DMS153 treated with DMSO at 0.1 percent for 48 hours (cell line): ENCODE results near the gene BSCL2.
"Not testable (repeated sequence)": the region's sequence is repeated elsewhere in the genome, so short reads cannot be mapped to it uniquely, and the experiment has no call there.

Experiments used
- DNase-seq: peaks from one replicate; lab custom pipeline; 2025; ENCODE audit not compliant: unreplicated experiment; lab: John Stamatoyannopoulos, UW

The BSCL2 gene

DNA sequence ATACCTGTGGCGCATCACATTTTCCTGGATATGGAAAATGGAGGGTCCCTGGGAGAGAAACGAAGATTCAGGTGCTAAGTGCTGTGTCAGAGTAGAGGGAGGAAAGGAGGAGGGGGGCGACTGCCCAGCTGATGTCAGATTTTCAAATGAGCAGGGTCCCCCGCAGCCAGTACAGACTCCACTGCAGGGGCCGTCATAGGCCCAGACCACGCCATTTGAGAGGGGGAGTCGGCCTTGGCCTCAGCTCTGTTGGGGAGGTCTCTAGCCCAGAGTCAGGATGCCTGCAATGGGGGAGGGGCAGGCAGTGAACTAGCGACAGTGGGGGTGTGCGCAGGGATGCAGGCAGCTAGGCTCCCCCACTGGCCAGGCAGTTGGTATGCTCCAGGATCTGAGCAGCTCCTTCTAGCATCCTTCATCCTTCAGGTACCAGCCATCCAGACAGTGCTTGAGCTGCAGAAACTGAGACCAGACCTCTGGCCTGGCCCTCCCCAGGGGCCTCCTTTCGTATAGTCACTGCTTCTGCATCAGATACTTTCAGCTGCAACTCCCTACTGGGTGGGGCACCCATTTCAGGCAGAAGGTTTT is at the start of gene BSCL2, which contains the start of gene GNG3:
Gene BSCL2, minus strand, starts transcription at position 148 of the 585 bp plus-strand sequence. CDS start 229 bp downstream, outside the sequence.
Gene GNG3, plus strand, starts transcription at position 400 of the 585 bp plus-strand sequence. CDS start 620 bp downstream, outside the sequence.
- DNase-seq: peak; percentile 46

- no peak for DNase-seq
These were observed 47.9 kb upstream of the BSCL2 start for GRCh38 chr11:62755086-62755615.

GRCh38 chr11:62753736-62754603 is 46.7 kb upstream of the BSCL2 start, which contains the start of gene ZBTB3:
Gene ZBTB3, minus strand, starts transcription at chr11:62754160. Its CDS starts 496 bp downstream, at chr11:62753664.
- peak; percentile 99 for DNase-seq

DNA sequence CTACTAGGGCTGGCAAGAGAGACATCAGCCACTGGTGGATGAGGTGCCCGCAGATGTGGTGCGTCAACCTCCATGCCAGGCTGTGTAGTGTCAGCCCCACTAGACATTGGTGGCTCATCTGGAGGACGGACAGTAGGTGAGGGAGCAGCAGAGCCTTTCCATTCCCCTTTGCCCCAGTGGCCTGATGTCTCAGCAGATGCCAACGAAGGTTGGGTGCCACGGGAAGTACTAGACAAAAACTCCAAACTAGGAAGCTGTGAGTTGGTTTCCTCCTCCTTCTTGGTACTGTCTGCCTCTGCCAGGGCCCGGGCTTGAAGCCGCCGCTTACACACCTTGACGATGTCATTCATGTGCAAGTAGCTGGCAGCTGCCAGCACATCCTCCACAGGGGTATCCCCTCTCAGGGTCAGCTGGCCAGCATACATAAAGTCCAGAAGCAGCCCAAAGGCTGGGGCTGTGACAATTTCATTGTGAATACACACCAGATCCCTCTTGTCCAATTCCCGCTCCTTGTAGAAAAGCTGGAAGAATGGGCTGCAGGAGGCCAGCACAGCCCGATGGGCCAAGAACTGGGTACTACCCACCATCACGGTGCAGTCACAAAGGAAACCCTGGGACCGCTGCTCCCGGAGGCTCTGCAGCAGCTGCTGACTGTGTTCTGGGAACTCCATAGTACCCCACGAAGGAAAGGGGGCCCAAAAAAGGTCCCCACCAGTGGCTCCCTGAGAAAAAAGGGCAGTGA is 45.9 kb upstream of the BSCL2 start:
- DNase-seq: no peak

DNA sequence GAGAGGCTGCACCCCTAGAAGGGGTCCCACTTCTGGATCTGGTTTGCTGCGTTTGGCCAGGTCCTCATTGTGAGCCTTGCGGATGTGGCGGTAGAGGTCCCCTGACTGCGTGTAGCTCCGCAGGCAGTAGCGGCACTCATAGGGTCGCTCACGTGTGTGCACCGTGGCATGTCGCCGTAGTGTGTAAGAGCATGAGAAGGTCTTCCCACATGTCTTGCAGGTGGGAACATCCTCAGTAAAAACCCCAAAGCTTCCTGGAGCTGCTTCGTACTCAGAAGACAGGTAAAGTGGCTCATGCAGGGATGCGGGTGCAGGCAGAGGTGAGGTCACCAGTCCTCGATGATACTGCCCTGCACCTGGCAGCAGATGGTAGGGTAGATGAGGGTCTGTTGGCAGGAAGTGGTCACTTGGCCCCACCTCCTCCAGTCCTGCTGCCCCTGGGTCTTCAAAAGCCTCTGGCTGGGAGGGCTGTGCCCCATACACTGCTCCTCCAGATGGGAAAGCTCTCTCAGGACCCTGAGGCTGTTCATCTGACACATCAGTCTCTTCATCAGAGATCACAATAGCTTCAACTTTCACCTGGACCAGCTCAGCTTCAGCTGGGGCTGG is 45.1 kb upstream of the BSCL2 start:
- DNase-seq: no peak

DNA sequence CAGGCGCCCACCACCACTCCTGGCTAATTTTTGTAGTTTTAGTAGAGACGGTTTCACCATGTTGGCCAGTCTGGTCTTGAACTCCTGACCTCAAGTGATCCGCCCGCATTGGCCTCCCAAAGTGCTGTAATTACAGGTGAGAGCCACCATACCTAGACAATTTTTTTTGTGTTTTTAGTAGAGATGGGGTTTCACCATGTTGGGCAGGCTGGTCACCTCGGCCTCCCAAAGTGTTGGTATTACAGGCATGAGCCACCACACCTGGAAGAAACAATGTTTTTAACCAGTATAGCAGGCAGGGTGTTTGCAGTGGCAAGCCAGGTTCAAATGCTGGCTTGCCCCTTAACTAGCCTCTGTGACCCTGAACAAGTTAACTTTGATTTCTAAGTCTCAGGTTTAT is 42.7 kb upstream of the BSCL2 start:
- not testable (repeated sequence) for DNase-seq

- DNase-seq: no peak
These were observed 40.4 kb upstream of the BSCL2 start for GRCh38 chr11:62747475-62748160.

- no peak for DNase-seq
These were observed 30.0 kb upstream of the BSCL2 start for GRCh38 chr11:62737196-62737595.

DNA sequence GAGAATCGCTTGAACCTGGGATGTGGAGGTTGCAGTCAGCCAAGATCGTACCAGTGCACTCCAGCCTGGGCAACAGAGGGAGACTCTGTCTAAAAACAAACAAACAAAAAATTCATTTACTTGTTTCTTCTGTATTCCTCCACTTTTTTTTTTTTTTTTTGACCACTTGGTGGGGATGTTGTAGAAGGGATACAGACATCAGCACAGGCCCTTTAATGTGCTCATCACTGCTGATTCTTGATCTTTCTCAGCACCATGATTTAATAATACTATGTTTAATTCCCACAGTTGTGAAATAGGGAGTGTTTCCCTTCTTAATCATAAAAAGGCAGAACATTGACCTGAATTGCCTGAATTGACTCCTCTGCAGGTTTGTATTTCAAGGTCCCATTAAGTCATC is 25.6 kb upstream of the BSCL2 start:
- DNase-seq: no peak

DNA sequence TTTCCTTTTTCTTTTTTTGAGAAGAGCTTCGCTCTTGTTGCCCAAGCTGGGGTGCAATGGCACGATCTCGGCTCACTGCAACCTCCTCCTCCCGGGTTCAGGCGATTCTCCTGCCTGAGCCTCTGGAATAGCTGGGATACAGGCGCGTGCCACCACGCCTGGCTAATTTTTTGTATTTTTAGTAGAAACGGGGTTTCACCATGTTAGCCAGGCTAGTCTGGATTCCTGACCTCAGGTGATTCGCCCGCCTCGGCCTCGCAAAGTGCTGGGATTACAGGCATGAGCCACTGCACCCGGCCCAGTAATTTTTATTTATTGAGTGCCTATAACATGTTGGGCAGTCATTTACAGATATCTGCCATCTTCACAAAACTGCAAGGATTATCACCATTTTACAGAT is 22.9 kb upstream of the BSCL2 start:
- not testable (repeated sequence) for DNase-seq

- peak; percentile 70 for DNase-seq
These were observed 21.2 kb upstream of the BSCL2 start, which contains the start of gene TTC9C for GRCh38 chr11:62728171-62728988. Gene TTC9C, plus strand, starts transcription at chr11:62728486. Its CDS starts 363 bp downstream, at chr11:62728849.

- peak; percentile 95 for DNase-seq
These were observed 20.6 kb upstream of the BSCL2 start for GRCh38 chr11:62727872-62728170.

- peak; percentile 94 for DNase-seq
These were observed 20.1 kb upstream of the BSCL2 start, which contains the start of gene HNRNPUL2 for GRCh38 chr11:62727165-62727871. Gene HNRNPUL2, minus strand, starts transcription at chr11:62727457. Its CDS starts 301 bp downstream, at chr11:62727156.

DNA sequence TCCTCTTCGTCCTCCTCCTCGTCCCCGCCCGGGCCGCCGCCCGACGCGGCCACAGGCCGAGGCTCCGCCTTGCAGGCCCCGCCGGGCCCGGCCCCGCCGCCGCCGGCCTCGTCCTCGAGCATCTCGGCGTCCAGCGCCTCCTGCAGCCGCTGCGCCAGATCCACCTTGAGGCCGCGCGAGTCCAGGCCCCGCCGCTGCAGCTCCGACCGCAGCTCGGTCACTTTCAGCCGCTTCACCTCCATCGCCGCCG is 19.6 kb upstream of the BSCL2 start:
- DNase-seq: no peak

- no peak for DNase-seq
These were observed 19.1 kb upstream of the BSCL2 start for GRCh38 chr11:62726156-62726914.

GRCh38 chr11:62725646-62726045 is 18.4 kb upstream of the BSCL2 start:
- no peak for DNase-seq

- no peak for DNase-seq
These were observed 16.9 kb upstream of the BSCL2 start for GRCh38 chr11:62724171-62724570.

GRCh38 chr11:62721994-62722393 is 14.8 kb upstream of the BSCL2 start:
- DNase-seq: no peak
